Stimulated activated CD8-positive, alpha-beta memory T cell treated with anti-CD3 and anti-CD28 coated beads, Interleukin-15, amount 100 ng/mL, for 48 hours (primary cell): ENCODE results near the gene LHFPL2.

Experiments
- DNase-seq, 2 donors: peaks; one replicate each; pipeline ENCODE4 v3.0.0-alpha.2; 2020; ENCODE audit warnings: low read depth in 2 of 2

The LHFPL2 gene

DNA sequence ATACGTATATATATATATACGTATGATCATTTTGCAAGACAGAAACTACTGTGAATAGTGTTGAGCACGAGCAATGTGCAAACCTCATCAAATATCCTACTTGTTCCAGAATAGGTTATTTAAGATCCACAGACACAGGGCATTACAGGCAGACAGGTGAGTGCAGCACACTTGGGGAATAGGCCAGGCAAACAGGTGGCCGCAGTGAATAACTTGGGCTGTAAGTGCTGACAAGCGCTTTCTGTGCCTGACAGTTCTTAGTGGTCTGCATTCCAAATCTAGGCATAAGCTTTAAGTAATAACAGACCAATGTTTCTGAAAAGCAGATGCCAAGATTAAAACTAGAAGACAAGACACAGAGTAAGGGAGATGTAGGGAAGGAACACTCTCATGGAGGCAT lies 77.9 kb downstream of the LHFPL2 start:
- no peak for DNase-seq

DNA sequence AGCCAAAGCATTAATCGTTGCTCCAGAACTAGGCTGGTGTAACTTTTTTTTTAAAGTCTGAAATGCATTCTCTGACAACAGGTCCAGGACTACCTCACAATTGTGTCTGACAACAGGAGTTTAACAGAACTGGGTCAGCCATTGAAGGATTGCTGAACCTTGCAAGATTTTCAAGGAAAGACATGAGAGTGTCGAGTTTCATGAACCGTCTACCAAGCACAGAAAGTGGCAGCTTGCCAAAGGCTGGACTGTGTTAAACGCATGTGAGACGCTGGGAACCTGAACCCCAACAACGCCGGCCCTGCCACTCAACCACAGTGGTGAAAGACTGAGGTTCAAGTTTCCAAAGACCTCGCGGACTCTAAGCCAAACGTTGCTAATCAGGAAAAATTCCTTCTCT lies 79.1 kb downstream of the LHFPL2 start:
- DNase-seq: no peak

- DNase-seq: no peak
Observed at GRCh38 chr5:78568676-78569075, 79.9 kb downstream of the LHFPL2 start.

- no peak for DNase-seq
Observed at GRCh38 chr5:78568212-78568611, 80.4 kb downstream of the LHFPL2 start.

GRCh38 chr5:78567617-78568016 lies 81.0 kb downstream of the LHFPL2 start:
- DNase-seq: no peak

DNA sequence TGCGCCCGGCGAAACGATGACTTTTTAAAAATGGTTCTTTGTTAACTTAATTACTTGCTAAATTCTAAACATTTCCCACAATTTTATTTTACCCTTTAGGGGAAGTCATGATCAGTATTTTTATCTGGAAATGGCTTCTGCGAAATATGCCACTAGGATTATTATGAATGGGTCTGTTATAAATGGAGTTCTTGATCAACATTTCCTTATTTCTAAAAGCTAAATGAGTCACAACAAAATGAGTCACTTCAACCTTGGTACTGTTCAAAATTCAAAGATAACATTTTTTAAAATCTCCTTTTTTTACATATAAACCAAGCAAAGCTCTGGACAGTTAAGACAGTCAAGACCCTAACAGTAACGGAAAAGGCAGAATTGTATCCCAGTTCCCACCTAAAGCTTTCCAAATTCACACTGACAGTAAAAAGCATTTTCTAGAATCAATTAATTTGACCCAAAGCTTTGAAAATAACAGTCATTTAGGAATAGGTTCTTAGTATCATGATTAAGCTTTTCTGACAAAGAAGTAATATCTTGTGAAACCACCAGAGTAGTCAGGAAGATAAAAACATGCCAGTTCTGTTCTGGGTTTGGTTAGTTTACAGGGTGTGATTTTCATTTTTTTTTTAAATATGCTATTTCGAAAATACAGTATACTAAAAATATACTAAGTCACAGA lies 81.7 kb downstream of the LHFPL2 start:
- DNase-seq: no peak

- no peak for DNase-seq
Observed at GRCh38 chr5:78565395-78565794, 83.2 kb downstream of the LHFPL2 start.

DNA sequence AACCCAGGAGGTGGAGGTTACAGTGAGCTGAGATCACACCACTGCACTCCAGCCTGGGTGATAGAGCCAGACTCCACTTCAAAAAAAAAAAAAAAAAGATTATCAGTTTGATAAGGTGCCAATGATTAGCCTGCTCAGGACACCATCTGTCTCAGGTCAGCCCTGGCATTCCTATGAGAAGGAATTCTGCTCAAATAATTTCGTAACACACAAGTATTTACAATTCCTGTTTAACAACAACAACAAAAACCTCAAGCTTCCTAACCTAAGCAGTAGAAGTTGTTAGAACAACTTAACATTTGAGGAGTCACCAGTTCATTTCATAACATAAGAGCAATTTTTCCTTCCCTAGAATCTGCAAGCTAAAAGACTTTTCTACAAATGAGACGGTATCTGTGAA lies 85.0 kb downstream of the LHFPL2 start:
- DNase-seq: no peak

DNA sequence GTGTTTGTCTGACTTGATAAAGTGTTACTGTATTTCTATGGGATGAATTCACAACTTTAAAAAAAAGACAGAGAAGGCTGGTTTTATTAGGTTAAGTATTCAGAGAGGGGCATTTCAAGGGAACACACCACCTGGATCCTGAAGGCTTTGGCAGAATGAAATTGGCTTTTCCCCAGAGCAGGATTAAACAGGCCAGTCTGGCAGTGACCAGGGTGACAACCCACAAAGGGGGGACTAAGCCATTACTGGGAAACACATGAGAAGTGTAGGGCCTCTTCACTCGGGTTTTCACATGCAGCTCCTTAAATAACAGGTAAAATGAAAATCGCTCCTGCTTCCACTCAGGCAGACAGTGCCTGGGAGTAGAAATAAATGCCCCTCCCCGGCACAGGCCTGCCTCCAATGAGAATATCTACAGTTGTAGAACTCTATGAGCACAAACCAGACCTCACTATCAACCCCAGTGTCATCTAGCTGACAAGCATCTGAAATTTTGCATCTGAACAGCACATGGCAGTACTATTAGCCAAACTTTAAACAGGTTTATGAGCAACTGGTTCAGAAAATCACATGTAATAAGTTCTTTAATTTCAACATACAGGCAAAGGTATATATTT lies 85.8 kb downstream of the LHFPL2 start:
- DNase-seq: no peak

DNA sequence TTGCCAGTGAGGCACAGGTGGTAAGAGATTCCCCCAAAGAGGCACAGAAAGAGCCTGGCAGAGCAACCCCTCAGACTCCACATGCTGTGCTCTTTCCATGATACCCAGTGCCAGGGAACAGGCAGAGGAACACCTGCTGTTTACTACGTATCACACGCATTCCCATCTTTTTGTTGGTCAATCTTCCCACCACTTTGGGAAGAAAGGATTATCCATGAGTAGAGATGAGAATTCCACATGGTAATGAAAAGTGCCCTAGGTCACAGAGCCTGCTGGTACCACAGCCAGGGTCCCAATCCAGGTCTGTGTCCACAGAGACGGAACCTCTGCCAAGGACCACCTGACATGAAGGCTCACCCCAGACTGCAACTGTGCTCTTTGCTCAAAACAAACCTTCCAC lies 86.6 kb downstream of the LHFPL2 start:
- no peak for DNase-seq

GRCh38 chr5:78561261-78561660 lies 87.3 kb downstream of the LHFPL2 start:
- DNase-seq: no peak

- DNase-seq: no peak
Observed at GRCh38 chr5:78560000-78560855, 88.3 kb downstream of the LHFPL2 start.

- DNase-seq: no peak
Observed at GRCh38 chr5:78557601-78558000, 91.0 kb downstream of the LHFPL2 start.

DNA sequence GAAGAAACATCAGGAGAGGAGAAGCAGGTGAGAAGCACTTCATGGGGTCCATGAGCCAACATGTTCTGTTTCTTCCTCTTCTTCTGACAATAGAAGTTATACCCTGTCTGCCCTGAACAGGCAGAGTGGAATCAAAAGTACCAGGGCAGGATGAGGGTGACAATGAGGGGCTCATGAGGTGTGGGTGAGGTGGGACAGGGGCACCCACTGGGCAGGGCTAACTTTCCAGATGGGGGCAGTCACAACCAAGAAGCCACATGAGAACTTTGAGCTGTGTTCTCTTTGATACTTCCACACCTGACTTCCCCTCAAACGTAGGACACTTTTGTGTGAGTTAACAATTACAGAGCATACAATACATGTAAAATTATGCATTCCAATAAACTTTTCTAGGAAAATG lies 92.7 kb downstream of the LHFPL2 start:
- no peak for DNase-seq

DNA sequence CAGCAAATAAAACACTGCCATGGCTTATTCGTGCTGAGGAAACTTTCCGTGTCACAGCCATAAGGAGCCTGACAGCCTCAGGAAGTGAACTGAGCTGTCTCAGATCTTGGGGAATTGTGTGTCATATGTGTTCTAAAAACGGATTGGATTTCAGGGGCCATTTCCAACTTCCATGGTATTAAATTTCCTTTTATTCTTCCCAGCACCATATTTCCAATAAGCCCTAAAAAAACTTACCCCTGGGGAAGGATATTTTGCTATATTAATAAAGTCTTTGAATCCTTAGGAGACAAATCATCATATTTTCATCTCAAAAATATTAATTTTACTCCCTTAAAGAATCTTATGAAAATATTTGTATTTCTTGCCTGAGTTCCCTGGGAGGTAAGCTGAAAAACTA lies 93.9 kb downstream of the LHFPL2 start:
- no peak for DNase-seq

- no peak for DNase-seq
Observed at GRCh38 chr5:78553580-78554353, 94.8 kb downstream of the LHFPL2 start.

- DNase-seq: no peak
Observed at GRCh38 chr5:78552729-78553342, 95.7 kb downstream of the LHFPL2 start.

- DNase-seq: no peak
Observed at GRCh38 chr5:78550891-78551290, 97.7 kb downstream of the LHFPL2 start.

DNA sequence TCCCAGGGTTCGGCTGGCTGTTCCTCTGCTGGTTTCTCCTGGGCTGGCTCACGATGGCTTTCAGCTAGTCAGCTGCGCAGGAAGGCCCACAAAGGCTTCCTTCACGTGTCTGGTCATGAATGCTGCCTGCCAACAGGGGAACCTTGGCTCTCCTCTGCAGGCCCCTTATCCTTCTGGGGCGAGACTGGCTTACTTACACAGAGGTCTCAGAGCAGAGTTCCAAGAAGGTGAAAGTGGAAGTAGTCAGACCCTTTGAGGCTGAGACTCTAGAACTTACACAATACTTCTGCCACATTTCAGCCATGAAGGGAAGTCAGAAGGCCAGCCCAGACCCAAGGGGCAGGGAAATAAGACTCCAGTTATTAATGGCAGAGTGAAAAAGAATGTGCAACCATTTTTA lies 99.5 kb downstream of the LHFPL2 start:
- no peak for DNase-seq

- DNase-seq: no peak
Observed at GRCh38 chr5:78547731-78548615, 100.6 kb downstream of the LHFPL2 start.

GRCh38 chr5:78547183-78547582 lies 101.4 kb downstream of the LHFPL2 start:
- DNase-seq: no peak
